HEK293 (cell line): ENCODE data around the gene KDR.

Experiments used
- CTCF ChIA-PET: fragments of 350-600 bp; formaldehyde crosslinking; extraction: SDS; loops from one replicate; lab custom pipeline; 2021; ENCODE audit warnings: antibody characterized with exemption; lab: Yijun Ruan, JAX
- POLR2A ChIA-PET: fragments of 300-600 bp; formaldehyde crosslinking; extraction: SDS; loops from one replicate; lab custom pipeline; 2020; ENCODE audit warnings: antibody characterized with exemption, inconsistent platforms; lab: Yijun Ruan, JAX
- H3K27ac ChIP-seq: fragments of 200-500 bp; sonication (Bioruptor generic); 2 replicates; pipeline ENCODE4 v1.5.1; 2014; ENCODE audit warnings: low read depth, low read length, control low read depth, inconsistent platforms; ENCODE audit errors: extremely low read depth
- H3K36me3 ChIP-seq, 2 experiments: fragments of 200-500 bp in 1 of 2; sonication (Bioruptor generic) in 1 of 2; 1 replicate in 1 of 2; 2 replicates in 1 of 2; pipeline ENCODE4 v1.5.1; 2014 to 2017; ENCODE audit warnings: inconsistent platforms in 2 of 2, low read length in 2 of 2; ENCODE audit not compliant: control insufficient read depth in 2 of 2, insufficient read depth in 1 of 2
- H3K4me1 ChIP-seq: fragments of 200-500 bp; sonication (Bioruptor generic); 2 replicates; pipeline ENCODE4 v1.5.1; 2014; ENCODE audit warnings: mild to moderate bottlenecking, low read length, inconsistent platforms; ENCODE audit not compliant: control insufficient read depth, insufficient read depth
- H3K4me3 ChIP-seq: 2 replicates; pipeline ENCODE4 v1.5.1; 2011; ENCODE audit warnings: low read depth, mild to moderate bottlenecking, control low read depth, low read length, moderate library complexity
- H3K9me3 ChIP-seq: fragments of 200-500 bp; sonication (Bioruptor generic); 2 replicates; pipeline ENCODE4 v1.5.1; 2014; ENCODE audit warnings: low read depth, low read length, inconsistent platforms; ENCODE audit not compliant: control insufficient read depth, insufficient read depth
- OVOL3 ChIP-seq: fragments of 450-650 bp; formaldehyde crosslinking; IDR thresholded peaks from 2 replicates; pipeline ENCODE4 v1.5.1; 2016; ENCODE audit warnings: missing biosample characterization, missing genetic modification characterization
- SP7 ChIP-seq: fragments of 450-650 bp; formaldehyde crosslinking; IDR thresholded peaks from 2 replicates; pipeline ENCODE4 v1.5.1; 2016; ENCODE audit warnings: missing biosample characterization, missing genetic modification characterization
- ZBTB26 ChIP-seq: fragments of 450-650 bp; formaldehyde crosslinking; optimal IDR thresholded peaks from 2 replicates; pipeline ENCODE3; 2016; ENCODE audit warnings: missing biosample characterization, mild to moderate bottlenecking, missing genetic modification characterization
- ZIC2 ChIP-seq: fragments of 450-650 bp; formaldehyde crosslinking; IDR thresholded peaks from 2 replicates; pipeline ENCODE4 v1.5.1; 2016; ENCODE audit warnings: missing biosample characterization, missing genetic modification characterization
- ZNF23 ChIP-seq: fragments of 450-650 bp; formaldehyde crosslinking; IDR thresholded peaks from 2 replicates; pipeline ENCODE4 v1.5.1; 2016; ENCODE audit warnings: missing biosample characterization, missing genetic modification characterization, borderline replicate concordance
- ZNF24 ChIP-seq: fragments of 450-650 bp; formaldehyde crosslinking; IDR thresholded peaks from 2 replicates; pipeline ENCODE4 v1.5.1; 2016; ENCODE audit warnings: missing biosample characterization, missing genetic modification characterization
- ZNF266 ChIP-seq: fragments of 450-650 bp; formaldehyde crosslinking; IDR thresholded peaks from 2 replicates; pipeline ENCODE4 v1.5.1; 2016; ENCODE audit warnings: missing biosample characterization, missing genetic modification characterization, low read depth
- ZNF280D ChIP-seq: fragments of 450-650 bp; formaldehyde crosslinking; IDR thresholded peaks from 2 replicates; pipeline ENCODE4 v1.5.1; 2016; ENCODE audit warnings: missing biosample characterization, missing genetic modification characterization
- ZNF398 ChIP-seq: fragments of 450-650 bp; formaldehyde crosslinking; IDR thresholded peaks from 2 replicates; pipeline ENCODE4 v1.5.1; 2017; ENCODE audit warnings: missing biosample characterization, missing genetic modification characterization
- ZNF404 ChIP-seq: fragments of 450-650 bp; formaldehyde crosslinking; IDR thresholded peaks from 2 replicates; pipeline ENCODE4 v1.5.1; 2017; ENCODE audit warnings: missing biosample characterization, missing genetic modification characterization
- ZNF530 ChIP-seq: fragments of 450-650 bp; formaldehyde crosslinking; IDR thresholded peaks from 2 replicates; pipeline ENCODE4 v1.5.1; 2016; ENCODE audit warnings: low read depth, missing biosample characterization, missing genetic modification characterization
- ZNF776 ChIP-seq: fragments of 450-650 bp; formaldehyde crosslinking; IDR thresholded peaks from 2 replicates; pipeline ENCODE4 v1.5.0; 2017; ENCODE audit warnings: missing biosample characterization, missing genetic modification characterization, borderline replicate concordance
- ZNF791 ChIP-seq: fragments of 450-650 bp; formaldehyde crosslinking; IDR thresholded peaks from 2 replicates; pipeline ENCODE4 v1.5.1; 2016; ENCODE audit warnings: missing biosample characterization, missing genetic modification characterization
- ZNF837 ChIP-seq: fragments of 450-650 bp; formaldehyde crosslinking; IDR thresholded peaks from 2 replicates; pipeline ENCODE4 v1.5.1; 2016; ENCODE audit warnings: missing biosample characterization, missing genetic modification characterization
- ZXDB ChIP-seq: fragments of 450-650 bp; formaldehyde crosslinking; IDR thresholded peaks from 2 replicates; pipeline ENCODE4 v1.5.1; 2016; ENCODE audit warnings: missing biosample characterization, missing genetic modification characterization
- TF ChIP-seq, protein P1 (sequence below): fragments of 450-650 bp; formaldehyde crosslinking; IDR thresholded peaks from 2 replicates; pipeline ENCODE4 v1.5.1; 2016; ENCODE audit warnings: missing biosample characterization, missing genetic modification characterization
- TF ChIP-seq, protein P2 (sequence below): fragments of 450-650 bp; formaldehyde crosslinking; IDR thresholded peaks from 2 replicates; pipeline ENCODE4 v1.5.1; 2016; ENCODE audit warnings: missing biosample characterization, missing genetic modification characterization
- TF ChIP-seq, protein P3 (sequence below): fragments of 450-650 bp; formaldehyde crosslinking; IDR thresholded peaks from 2 replicates; pipeline ENCODE4 v1.5.1; 2016; ENCODE audit warnings: missing biosample characterization, missing genetic modification characterization

The KDR gene

GRCh38 chr4:55125087-55125721, at the start of gene KDR (continued):
- TF ChIP-seq, protein P1, sequence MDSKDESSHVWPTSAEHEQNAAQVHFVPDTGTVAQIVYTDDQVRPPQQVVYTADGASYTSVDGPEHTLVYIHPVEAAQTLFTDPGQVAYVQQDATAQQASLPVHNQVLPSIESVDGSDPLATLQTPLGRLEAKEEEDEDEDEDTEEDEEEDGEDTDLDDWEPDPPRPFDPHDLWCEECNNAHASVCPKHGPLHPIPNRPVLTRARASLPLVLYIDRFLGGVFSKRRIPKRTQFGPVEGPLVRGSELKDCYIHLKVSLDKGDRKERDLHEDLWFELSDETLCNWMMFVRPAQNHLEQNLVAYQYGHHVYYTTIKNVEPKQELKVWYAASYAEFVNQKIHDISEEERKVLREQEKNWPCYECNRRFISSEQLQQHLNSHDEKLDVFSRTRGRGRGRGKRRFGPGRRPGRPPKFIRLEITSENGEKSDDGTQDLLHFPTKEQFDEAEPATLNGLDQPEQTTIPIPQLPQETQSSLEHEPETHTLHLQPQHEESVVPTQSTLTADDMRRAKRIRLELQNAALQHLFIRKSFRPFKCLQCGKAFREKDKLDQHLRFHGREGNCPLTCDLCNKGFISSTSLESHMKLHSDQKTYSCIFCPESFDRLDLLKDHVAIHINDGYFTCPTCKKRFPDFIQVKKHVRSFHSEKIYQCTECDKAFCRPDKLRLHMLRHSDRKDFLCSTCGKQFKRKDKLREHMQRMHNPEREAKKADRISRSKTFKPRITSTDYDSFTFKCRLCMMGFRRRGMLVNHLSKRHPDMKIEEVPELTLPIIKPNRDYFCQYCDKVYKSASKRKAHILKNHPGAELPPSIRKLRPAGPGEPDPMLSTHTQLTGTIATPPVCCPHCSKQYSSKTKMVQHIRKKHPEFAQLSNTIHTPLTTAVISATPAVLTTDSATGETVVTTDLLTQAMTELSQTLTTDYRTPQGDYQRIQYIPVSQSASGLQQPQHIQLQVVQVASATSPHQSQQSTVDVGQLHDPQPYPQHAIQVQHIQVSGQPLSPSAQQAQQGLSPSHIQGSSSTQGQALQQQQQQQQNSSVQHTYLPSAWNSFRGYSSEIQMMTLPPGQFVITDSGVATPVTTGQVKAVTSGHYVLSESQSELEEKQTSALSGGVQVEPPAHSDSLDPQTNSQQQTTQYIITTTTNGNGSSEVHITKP (tag by site-specific recombination) = no peak
- TF ChIP-seq, protein P2, sequence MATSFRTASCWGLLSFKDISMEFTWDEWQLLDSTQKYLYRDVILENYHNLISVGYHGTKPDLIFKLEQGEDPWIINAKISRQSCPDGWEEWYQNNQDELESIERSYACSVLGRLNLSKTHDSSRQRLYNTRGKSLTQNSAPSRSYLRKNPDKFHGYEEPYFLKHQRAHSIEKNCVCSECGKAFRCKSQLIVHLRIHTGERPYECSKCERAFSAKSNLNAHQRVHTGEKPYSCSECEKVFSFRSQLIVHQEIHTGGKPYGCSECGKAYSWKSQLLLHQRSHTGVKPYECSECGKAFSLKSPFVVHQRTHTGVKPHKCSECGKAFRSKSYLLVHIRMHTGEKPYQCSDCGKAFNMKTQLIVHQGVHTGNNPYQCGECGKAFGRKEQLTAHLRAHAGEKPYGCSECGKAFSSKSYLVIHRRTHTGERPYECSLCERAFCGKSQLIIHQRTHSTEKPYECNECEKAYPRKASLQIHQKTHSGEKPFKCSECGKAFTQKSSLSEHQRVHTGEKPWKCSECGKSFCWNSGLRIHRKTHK = no peak
- TF ChIP-seq OVOL3 (no peak), ZXDB (tag by site-specific recombination) (0 out of 2 replicates have a peak, but pooled peaks have one; percentile 32), ZNF24 (tag by site-specific recombination) (no peak), ZNF280D (no peak), SP7 (tag by site-specific recombination) (no peak), ZNF398 (tag by site-specific recombination) (no peak), ZNF23 (tag by site-specific recombination) (no peak), ZNF791 (tag by site-specific recombination) (no peak), ZNF837 (no peak), ZIC2 (tag by site-specific recombination) (peak; percentile 19; the same call in 1 of the 2 replicates)

- ChIA-PET CTCF (no interaction called here), POLR2A (no interaction called here)
- H3K4me3 ChIP-seq = no peak overlapping the region
- no peaks in the 10 kb centered on the region for H3K9me3 ChIP-seq
- no peak overlapping the region for H3K27ac ChIP-seq
- TF ChIP-seq ZNF530 (no peak), ZNF776 (tag by site-specific recombination) (no peak), ZNF266 (no peak), ZBTB26 (tag by site-specific recombination) (no peak), ZNF404 (no peak)
- TF ChIP-seq, protein P3, sequence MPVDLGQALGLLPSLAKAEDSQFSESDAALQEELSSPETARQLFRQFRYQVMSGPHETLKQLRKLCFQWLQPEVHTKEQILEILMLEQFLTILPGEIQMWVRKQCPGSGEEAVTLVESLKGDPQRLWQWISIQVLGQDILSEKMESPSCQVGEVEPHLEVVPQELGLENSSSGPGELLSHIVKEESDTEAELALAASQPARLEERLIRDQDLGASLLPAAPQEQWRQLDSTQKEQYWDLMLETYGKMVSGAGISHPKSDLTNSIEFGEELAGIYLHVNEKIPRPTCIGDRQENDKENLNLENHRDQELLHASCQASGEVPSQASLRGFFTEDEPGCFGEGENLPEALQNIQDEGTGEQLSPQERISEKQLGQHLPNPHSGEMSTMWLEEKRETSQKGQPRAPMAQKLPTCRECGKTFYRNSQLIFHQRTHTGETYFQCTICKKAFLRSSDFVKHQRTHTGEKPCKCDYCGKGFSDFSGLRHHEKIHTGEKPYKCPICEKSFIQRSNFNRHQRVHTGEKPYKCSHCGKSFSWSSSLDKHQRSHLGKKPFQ = no peak
- TF ChIP-seq, all 188 proteins: peak for 0
- Histone ChIP-seq H3K36me3 (no peaks in the 10 kb centered on the region), H3K4me1 (no peaks in the 10 kb centered on the region)
These were observed 48.2 kb upstream of the KDR start for GRCh38 chr4:55173580-55173979.
